ENCODE data around the gene RIF1. TPM values are rescaled to one million over a fixed set of nuclear protein-coding genes. Genes with fewer than 3 reads are reported as not detected.
A peak's percentile ranks its signal among the peaks of the same experiment; 100 is the strongest.

RIF1 gene
- total RNA-seq, 4 donors from 2014 or later, result 10.8 to 43.2 (median 17.9) TPM

DNA sequence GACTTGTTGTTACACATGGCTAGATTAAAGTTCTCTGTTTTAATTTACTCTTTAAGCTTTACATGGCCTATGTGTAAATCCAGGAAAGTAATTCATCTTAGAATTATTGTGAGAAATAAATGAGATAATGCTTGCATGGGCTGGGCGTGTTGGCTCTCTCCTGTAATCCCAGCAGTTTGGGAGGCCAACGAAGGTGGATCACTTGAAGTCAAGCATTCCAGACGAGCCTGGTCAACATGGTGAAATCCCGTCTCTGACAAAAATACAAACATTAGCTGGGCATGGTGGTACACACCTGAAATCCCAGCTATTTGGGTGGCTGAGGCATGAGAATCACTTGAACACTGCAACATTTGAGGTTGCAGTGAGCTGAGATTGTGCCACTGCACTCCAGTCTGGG lies 4.3 kb upstream of the RIF1 start:
- in situ Hi-C loops (cut with MboI; ENCODE audit: low pct_ligation_motif_present in 1 of 4, low pct_unique_long_range_greater_than_20kb in 1 of 4, low sequenced_read_pairs in 3 of 4) (no loop called here), intact Hi-C loops (cut with DNase I; ENCODE audit: low total_unique reads) (no loop called here)
- Histone ChIP-seq H3K4me3 (no peak overlapping the region), H3K27ac (no peak overlapping the region), H3K4me1 (peaks cover 0 to 3% (median 0%) of the 10 kb centered on the region in 4 donors), H3K27me3 (no peaks in the 10 kb centered on the region), H3K36me3 (no peaks in the 10 kb centered on the region), H3K9me3 (no peaks in the 10 kb centered on the region)
- 60 to 84% methylated on average over 3 to 4 of the region's 4 CpGs for WGBS, 2 donors (ENCODE audit: low coverage in 1 of 2)
- no peak for TF ChIP-seq POLR2A (IDR thresholded peaks at IDR 0.05)
- no peak for TF ChIP-seq EP300 (IDR thresholded peaks at IDR 0.05; ENCODE audit: low read depth)
- TF ChIP-seq, protein P1, sequence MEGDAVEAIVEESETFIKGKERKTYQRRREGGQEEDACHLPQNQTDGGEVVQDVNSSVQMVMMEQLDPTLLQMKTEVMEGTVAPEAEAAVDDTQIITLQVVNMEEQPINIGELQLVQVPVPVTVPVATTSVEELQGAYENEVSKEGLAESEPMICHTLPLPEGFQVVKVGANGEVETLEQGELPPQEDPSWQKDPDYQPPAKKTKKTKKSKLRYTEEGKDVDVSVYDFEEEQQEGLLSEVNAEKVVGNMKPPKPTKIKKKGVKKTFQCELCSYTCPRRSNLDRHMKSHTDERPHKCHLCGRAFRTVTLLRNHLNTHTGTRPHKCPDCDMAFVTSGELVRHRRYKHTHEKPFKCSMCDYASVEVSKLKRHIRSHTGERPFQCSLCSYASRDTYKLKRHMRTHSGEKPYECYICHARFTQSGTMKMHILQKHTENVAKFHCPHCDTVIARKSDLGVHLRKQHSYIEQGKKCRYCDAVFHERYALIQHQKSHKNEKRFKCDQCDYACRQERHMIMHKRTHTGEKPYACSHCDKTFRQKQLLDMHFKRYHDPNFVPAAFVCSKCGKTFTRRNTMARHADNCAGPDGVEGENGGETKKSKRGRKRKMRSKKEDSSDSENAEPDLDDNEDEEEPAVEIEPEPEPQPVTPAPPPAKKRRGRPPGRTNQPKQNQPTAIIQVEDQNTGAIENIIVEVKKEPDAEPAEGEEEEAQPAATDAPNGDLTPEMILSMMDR (IDR thresholded peaks at IDR 0.05), result no peak
- no peak for DNase-seq

DNA sequence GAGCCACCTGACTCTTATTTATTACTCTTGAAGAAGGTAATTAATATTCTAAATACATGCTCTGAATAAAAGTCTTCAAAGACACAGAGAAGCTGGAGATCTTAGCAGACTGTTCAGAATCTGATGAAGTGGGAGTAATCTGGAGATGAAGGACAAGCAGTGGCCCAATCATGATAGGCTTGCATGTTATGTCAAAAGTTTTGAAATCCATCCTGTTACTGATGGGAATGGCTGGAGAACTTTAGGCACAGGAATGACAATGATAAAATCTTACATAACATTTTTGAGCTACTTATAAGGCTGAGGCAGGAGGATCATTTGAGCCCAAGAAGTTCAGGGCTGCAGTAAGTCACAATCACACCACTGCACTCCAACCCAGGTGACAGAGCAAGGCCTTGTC lies 2.4 kb upstream of the RIF1 start:
- no peaks in the 10 kb centered on the region for H3K27me3 ChIP-seq
- H3K4me1 ChIP-seq, result peaks cover 4 to 15% (median 11%) of the 10 kb centered on the region in 4 donors
- no peak overlapping the region for H3K4me3 ChIP-seq
- in situ Hi-C loops (cut with MboI; ENCODE audit: low pct_ligation_motif_present in 1 of 4, low pct_unique_long_range_greater_than_20kb in 1 of 4, low sequenced_read_pairs in 3 of 4) (no loop called here), intact Hi-C loops (cut with DNase I; ENCODE audit: low total_unique reads) (no loop called here)
- TF ChIP-seq POLR2AphosphoS5 (IDR thresholded peaks at IDR 0.05) (no peak), EP300 (IDR thresholded peaks at IDR 0.05; ENCODE audit: low read depth) (no peak), POLR2A (IDR thresholded peaks at IDR 0.05) (no peak)
- TF ChIP-seq, protein P1 (IDR thresholded peaks at IDR 0.05), result no peak
- no peak for DNase-seq
- H3K27ac ChIP-seq, result no peak overlapping the region
- no peaks in the 10 kb centered on the region for H3K36me3 ChIP-seq
- H3K9me3 ChIP-seq, result no peaks in the 10 kb centered on the region

GRCh38 chr2:151408788-151409600 lies 708 bp upstream of the RIF1 start:
- TF ChIP-seq, protein P1 (IDR thresholded peaks at IDR 0.05), result no peak
- TF ChIP-seq EP300 (IDR thresholded peaks at IDR 0.05; ENCODE audit: low read depth), result no peak
- no peak for TF ChIP-seq POLR2AphosphoS5 (IDR thresholded peaks at IDR 0.05)
- TF ChIP-seq POLR2A (IDR thresholded peaks at IDR 0.05), result no peak
- Histone ChIP-seq H3K27me3 (no peaks in the 10 kb centered on the region), H3K4me1 (peaks cover 4 to 15% (median 11%) of the 10 kb centered on the region in 4 donors), H3K4me3 (peak overlapping the region in 3 of 4 donors; percentile 73 to 97 (median 79)), H3K9me3 (no peaks in the 10 kb centered on the region), H3K36me3 (peaks cover 0 to 5% (median 0%) of the 10 kb centered on the region in 4 donors), H3K27ac (peak overlapping the region; percentile 88 to 93 (median 89))
- no peak for DNase-seq
- WGBS, 2 donors (ENCODE audit: low coverage in 1 of 2), result 89 to 91% methylated on average over 13 to 25 of the region's 25 CpGs
- in situ Hi-C loops (cut with MboI; ENCODE audit: low pct_ligation_motif_present in 1 of 4, low pct_unique_long_range_greater_than_20kb in 1 of 4, low sequenced_read_pairs in 3 of 4), result no loop called here
- intact Hi-C loops (cut with DNase I; ENCODE audit: low total_unique reads), result no loop called here

DNA sequence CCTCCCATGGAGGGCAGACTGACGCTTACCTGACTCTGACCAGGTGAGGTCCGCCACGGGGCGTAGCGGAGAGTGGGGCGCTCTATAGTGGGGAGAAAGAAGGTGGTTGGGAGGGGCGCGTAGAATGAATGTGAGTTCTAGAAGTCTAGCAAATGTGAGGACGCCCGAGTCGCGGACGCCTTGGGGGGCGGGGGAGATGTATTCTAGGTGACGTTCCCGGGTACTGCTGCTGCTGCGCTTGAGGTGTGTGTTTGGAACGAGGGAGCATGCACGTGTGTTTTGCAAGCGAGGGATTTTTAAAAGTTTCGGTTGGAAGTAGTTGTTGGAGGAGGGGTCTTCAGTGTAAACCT lies 758 bp downstream of the RIF1 start:
- in situ Hi-C loops (cut with MboI; ENCODE audit: low pct_ligation_motif_present in 1 of 4, low pct_unique_long_range_greater_than_20kb in 1 of 4, low sequenced_read_pairs in 3 of 4), result loop anchor here in 1 of 4 donors (10.0 kb wide), 1 partner anchor 116 kb away; no protein-coding TSS in a partner anchor
- no peaks in the 10 kb centered on the region for H3K9me3 ChIP-seq
- TF ChIP-seq POLR2AphosphoS5 (IDR thresholded peaks at IDR 0.05), result no peak
- TF ChIP-seq, protein P1 (IDR thresholded peaks at IDR 0.05), result no peak
- no peak for TF ChIP-seq EP300 (IDR thresholded peaks at IDR 0.05; ENCODE audit: low read depth)
- TF ChIP-seq POLR2A (IDR thresholded peaks at IDR 0.05), result no peak
- intact Hi-C loops (cut with DNase I; ENCODE audit: low total_unique reads), result no loop called here
- peak overlapping the region; percentile 73 to 97 (median 87) for H3K4me3 ChIP-seq
- no peaks in the 10 kb centered on the region for H3K27me3 ChIP-seq
- no peak for DNase-seq
- WGBS, 2 donors (ENCODE audit: low coverage in 1 of 2), result 0% methylated on average over 10 to 21 of the region's 21 CpGs
- H3K36me3 ChIP-seq, result peaks cover 0 to 10% (median 3%) of the 10 kb centered on the region in 4 donors
- peaks cover 4 to 15% (median 11%) of the 10 kb centered on the region in 4 donors for H3K4me1 ChIP-seq
- peak overlapping the region; percentile 88 to 93 (median 89) for H3K27ac ChIP-seq

All from transverse colon (tissue), 4 donors.